WTC11 (cell line): Measurements from ENCODE around the gene INPP4B. TPM values are rescaled to one million over a fixed set of nuclear protein-coding genes. Genes with fewer than 3 reads are reported as not detected.
"Not testable (repeated sequence)": the region's sequence is repeated elsewhere in the genome, so short reads cannot be mapped to it uniquely, and the experiment has no call there.

Experiments used
- ATAC-seq: fragments of 200-7000 bp; cut with Tn5 transposase; 2 replicates; pipeline ENCODE4 v1.10.0; 2021; ENCODE audit warnings: mild to moderate bottlenecking, moderate library complexity
- CTCF ChIA-PET: fragments of 300-600 bp; sonication (Branson Sonifier 250); formaldehyde crosslinking; loops from one replicate; lab custom pipeline; 2021; ENCODE audit warnings: antibody characterized with exemption; lab: Charles Lee
- POLR2A ChIA-PET: fragments of 350-600 bp; sonication (Branson Sonifier 250); formaldehyde crosslinking; loops from one replicate; lab custom pipeline; 2021; ENCODE audit warnings: antibody characterized with exemption; lab: Charles Lee
- DNase-seq: peaks from one replicate; pipeline ENCODE4 v3.0.0; 2021; ENCODE audit warnings: low spot score
- H3K27ac Mint-ChIP-seq: 2 replicates; pipeline ENCODE4 v1.8.0; 2021; ENCODE audit warnings: mixed read lengths
- H3K27me3 Mint-ChIP-seq: 2 replicates; pipeline ENCODE4 v1.8.0; 2021; ENCODE audit warnings: low read depth, mild to moderate bottlenecking, moderate library complexity, mixed read lengths
- H3K36me3 Mint-ChIP-seq: 2 replicates; pipeline ENCODE4 v1.8.0; 2021; ENCODE audit warnings: mixed read lengths
- H3K4me1 Mint-ChIP-seq: 2 replicates; pipeline ENCODE4 v1.8.0; 2022; ENCODE audit warnings: mixed read lengths
- H3K4me3 Mint-ChIP-seq: 2 replicates; pipeline ENCODE4 v1.8.0; 2021; ENCODE audit warnings: mild to moderate bottlenecking, moderate library complexity, mixed read lengths
- H3K9me3 Mint-ChIP-seq: 2 replicates; pipeline ENCODE4 v1.8.0; 2021; ENCODE audit warnings: mixed read lengths
- ELF4 ChIP-seq: sonication (generic); formaldehyde crosslinking; IDR thresholded peaks from 2 replicates; pipeline ENCODE4 v1.8.1; 2022; ENCODE audit warnings: low read depth, mild to moderate bottlenecking, moderate library complexity, missing genetic modification reagents
- HMGA2 ChIP-seq: fragments of 250-450 bp; sonication (Bioruptor Pico); IDR thresholded peaks from 2 replicates; pipeline ENCODE4 v1.4.0; 2021; ENCODE audit warnings: mild to moderate bottlenecking, moderate library complexity
- IRF2 ChIP-seq: sonication (generic); formaldehyde crosslinking; IDR thresholded peaks from 2 replicates; pipeline ENCODE4 v1.8.0; 2022; ENCODE audit warnings: low read depth, missing genetic modification reagents, borderline replicate concordance
- NFE2L1 ChIP-seq: sonication (generic); formaldehyde crosslinking; IDR thresholded peaks from 2 replicates; pipeline ENCODE4 v1.8.1; 2023; ENCODE audit warnings: missing genetic modification reagents
- TEAD1 ChIP-seq: sonication (generic); formaldehyde crosslinking; IDR thresholded peaks from 2 replicates; pipeline ENCODE4 v1.8.0; 2022; ENCODE audit warnings: mild to moderate bottlenecking, missing genetic modification reagents
- TEAD4 ChIP-seq: sonication (generic); formaldehyde crosslinking; IDR thresholded peaks from 2 replicates; pipeline ENCODE4 v1.8.0; 2022; ENCODE audit warnings: mild to moderate bottlenecking, missing genetic modification reagents
- total RNA-seq: library from RNA; stranded (reverse); gene quantifications from 3 replicates; pipeline ENCODE4 v1.2.3, GENCODE V29; 2021
- TF ChIP-seq, protein P1 (sequence below): sonication (generic); formaldehyde crosslinking; conservative IDR thresholded peaks from 2 replicates; pipeline ENCODE4 v1.8.1; 2023; ENCODE audit warnings: mild to moderate bottlenecking, low read depth, missing genetic modification reagents, moderate library complexity
- TF ChIP-seq, protein P2 (sequence below): sonication (generic); formaldehyde crosslinking; IDR thresholded peaks from 2 replicates; pipeline ENCODE4 v1.8.1; 2023; ENCODE audit warnings: mild to moderate bottlenecking, missing genetic modification reagents, borderline replicate concordance
- TF ChIP-seq, protein P3 (sequence below): sonication (generic); formaldehyde crosslinking; IDR thresholded peaks from 2 replicates; pipeline ENCODE4 v1.8.1; 2023; ENCODE audit warnings: mild to moderate bottlenecking, missing genetic modification reagents
- TF ChIP-seq, protein P4 (sequence below): sonication (generic); formaldehyde crosslinking; IDR thresholded peaks from 2 replicates; pipeline ENCODE4 v1.8.0; 2023; ENCODE audit warnings: missing genetic modification reagents

INPP4B gene
- total RNA-seq, 1 experiment from 2014 or later: 0.92 TPM

DNA sequence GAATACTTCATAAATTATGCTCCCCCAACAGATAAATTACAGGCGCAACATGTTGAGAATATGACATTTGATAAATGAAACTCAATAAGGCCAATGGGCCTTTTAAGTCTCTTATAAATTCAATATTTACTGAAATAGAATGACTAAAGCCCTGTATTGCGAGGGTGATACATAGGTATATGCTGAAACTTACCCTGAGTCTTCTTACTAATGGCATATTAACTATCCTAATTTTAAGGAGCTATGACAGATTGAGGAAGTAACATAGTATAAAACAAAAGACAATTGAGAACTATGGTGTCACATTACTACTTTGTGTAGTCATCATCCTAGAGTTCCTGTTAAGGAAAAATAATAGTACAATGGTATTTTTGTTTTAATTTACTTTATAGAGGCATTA lies 769.1 kb downstream of the INPP4B start (continued):
- TF ChIP-seq, protein P1, sequence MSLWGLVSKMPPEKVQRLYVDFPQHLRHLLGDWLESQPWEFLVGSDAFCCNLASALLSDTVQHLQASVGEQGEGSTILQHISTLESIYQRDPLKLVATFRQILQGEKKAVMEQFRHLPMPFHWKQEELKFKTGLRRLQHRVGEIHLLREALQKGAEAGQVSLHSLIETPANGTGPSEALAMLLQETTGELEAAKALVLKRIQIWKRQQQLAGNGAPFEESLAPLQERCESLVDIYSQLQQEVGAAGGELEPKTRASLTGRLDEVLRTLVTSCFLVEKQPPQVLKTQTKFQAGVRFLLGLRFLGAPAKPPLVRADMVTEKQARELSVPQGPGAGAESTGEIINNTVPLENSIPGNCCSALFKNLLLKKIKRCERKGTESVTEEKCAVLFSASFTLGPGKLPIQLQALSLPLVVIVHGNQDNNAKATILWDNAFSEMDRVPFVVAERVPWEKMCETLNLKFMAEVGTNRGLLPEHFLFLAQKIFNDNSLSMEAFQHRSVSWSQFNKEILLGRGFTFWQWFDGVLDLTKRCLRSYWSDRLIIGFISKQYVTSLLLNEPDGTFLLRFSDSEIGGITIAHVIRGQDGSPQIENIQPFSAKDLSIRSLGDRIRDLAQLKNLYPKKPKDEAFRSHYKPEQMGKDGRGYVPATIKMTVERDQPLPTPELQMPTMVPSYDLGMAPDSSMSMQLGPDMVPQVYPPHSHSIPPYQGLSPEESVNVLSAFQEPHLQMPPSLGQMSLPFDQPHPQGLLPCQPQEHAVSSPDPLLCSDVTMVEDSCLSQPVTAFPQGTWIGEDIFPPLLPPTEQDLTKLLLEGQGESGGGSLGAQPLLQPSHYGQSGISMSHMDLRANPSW: no peak
- TF ChIP-seq NFE2L1 (CRISPR knock-in tag): no peak
- TF ChIP-seq, protein P2, sequence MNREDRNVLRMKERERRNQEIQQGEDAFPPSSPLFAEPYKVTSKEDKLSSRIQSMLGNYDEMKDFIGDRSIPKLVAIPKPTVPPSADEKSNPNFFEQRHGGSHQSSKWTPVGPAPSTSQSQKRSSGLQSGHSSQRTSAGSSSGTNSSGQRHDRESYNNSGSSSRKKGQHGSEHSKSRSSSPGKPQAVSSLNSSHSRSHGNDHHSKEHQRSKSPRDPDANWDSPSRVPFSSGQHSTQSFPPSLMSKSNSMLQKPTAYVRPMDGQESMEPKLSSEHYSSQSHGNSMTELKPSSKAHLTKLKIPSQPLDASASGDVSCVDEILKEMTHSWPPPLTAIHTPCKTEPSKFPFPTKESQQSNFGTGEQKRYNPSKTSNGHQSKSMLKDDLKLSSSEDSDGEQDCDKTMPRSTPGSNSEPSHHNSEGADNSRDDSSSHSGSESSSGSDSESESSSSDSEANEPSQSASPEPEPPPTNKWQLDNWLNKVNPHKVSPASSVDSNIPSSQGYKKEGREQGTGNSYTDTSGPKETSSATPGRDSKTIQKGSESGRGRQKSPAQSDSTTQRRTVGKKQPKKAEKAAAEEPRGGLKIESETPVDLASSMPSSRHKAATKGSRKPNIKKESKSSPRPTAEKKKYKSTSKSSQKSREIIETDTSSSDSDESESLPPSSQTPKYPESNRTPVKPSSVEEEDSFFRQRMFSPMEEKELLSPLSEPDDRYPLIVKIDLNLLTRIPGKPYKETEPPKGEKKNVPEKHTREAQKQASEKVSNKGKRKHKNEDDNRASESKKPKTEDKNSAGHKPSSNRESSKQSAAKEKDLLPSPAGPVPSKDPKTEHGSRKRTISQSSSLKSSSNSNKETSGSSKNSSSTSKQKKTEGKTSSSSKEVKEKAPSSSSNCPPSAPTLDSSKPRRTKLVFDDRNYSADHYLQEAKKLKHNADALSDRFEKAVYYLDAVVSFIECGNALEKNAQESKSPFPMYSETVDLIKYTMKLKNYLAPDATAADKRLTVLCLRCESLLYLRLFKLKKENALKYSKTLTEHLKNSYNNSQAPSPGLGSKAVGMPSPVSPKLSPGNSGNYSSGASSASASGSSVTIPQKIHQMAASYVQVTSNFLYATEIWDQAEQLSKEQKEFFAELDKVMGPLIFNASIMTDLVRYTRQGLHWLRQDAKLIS (CRISPR knock-in tag): no peak
- TF ChIP-seq IRF2 (CRISPR knock-in tag): no peak
- no peak for TF ChIP-seq TEAD4 (CRISPR knock-in tag)

DNA sequence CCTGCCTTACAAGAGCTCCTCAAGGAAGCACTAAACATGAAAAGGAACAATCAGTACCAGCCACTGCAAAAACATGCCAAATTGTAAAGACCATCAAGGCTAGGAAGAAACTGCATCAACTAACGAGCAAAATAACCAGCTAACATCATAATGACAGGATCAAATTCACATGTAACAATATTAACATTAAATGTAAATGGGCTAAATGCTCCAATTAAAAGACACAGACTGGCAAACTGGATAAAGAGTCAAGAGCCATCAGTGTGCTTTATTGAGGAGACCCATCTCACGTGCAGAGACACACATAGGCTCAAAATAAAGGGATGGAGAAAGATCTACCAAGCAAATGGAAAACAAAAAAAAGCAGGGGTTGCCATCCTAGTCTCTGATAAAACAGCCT lies 777.8 kb downstream of the INPP4B start:
- DNase-seq, H3K4me3 Mint-ChIP-seq, CTCF ChIA-PET, H3K27ac Mint-ChIP-seq, ATAC-seq, POLR2A ChIA-PET, H3K4me1 Mint-ChIP-seq: not testable (repeated sequence)
- Mint-ChIP-seq H3K27me3 (peaks cover 11% of the 10 kb centered on the region), H3K9me3 (peaks cover 60% of the 10 kb centered on the region), H3K36me3 (peaks cover 40% of the 10 kb centered on the region)

DNA sequence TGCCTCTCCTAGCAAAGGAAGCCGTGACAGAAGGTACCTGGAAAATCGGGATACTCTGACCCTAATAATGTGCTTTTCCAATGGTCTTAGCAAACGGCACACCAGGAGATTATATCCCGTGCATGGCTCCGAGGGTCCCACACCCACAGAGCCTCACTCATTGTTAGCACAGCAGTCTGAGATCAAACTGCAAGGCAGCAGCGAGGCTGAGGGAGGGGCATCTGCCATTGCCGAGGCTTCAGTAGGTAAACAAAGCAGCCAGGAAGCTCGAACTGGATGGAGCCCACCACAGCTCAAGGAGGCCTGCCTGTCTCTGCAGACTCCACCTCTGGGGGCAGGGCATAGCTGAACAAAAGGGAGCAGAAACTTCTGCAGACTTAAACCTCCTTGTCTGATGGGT lies 779.5 kb downstream of the INPP4B start:
- DNase-seq, POLR2A ChIA-PET, H3K27ac Mint-ChIP-seq, CTCF ChIA-PET, H3K4me3 Mint-ChIP-seq, ATAC-seq, H3K4me1 Mint-ChIP-seq: not testable (repeated sequence)
- Mint-ChIP-seq H3K36me3 (peaks cover 40% of the 10 kb centered on the region), H3K27me3 (peaks cover 11% of the 10 kb centered on the region), H3K9me3 (peaks cover 67% of the 10 kb centered on the region)

DNA sequence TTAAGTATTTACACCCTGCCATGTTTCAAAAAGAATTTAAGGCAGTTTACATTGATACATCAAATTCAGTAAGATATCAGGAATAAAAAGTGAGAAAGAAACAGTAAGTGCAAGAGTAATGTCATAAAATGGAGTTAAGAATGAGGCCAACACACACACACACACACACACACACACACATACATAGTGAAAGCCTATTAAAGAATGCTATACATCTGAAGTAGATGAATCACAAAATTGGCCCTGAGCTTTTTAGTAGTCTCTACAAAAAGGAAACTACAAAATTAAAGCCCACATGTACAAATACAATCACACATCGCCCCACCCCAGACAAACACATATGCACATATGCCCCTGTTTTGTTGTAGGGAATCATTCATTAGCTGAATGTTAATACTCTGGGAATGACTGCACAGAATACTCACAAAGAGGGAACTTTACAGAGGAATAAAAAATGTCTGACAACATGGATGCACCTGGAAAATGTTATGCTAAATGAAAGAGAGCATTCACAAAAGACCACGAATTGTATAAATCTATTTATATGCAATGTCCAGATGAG lies 780.9 kb downstream of the INPP4B start:
- POLR2A ChIA-PET: no interaction called here
- Mint-ChIP-seq H3K27me3 (peaks cover 11% of the 10 kb centered on the region), H3K27ac (no peak overlapping the region), H3K4me1 (no peaks in the 10 kb centered on the region), H3K9me3 (peaks cover 59% of the 10 kb centered on the region), H3K36me3 (peaks cover 40% of the 10 kb centered on the region), H3K4me3 (no peak overlapping the region)
- DNase-seq: no peak
- CTCF ChIA-PET: no interaction called here
- ATAC-seq: no peak
- TF ChIP-seq ELF4: no peak
- TF ChIP-seq HMGA2: no peak
- TF ChIP-seq, protein P3, sequence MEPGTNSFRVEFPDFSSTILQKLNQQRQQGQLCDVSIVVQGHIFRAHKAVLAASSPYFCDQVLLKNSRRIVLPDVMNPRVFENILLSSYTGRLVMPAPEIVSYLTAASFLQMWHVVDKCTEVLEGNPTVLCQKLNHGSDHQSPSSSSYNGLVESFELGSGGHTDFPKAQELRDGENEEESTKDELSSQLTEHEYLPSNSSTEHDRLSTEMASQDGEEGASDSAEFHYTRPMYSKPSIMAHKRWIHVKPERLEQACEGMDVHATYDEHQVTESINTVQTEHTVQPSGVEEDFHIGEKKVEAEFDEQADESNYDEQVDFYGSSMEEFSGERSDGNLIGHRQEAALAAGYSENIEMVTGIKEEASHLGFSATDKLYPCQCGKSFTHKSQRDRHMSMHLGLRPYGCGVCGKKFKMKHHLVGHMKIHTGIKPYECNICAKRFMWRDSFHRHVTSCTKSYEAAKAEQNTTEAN (CRISPR knock-in tag): no peak
- no peak for TF ChIP-seq IRF2 (CRISPR knock-in tag)
- TF ChIP-seq TEAD1: no peak
- TF ChIP-seq TEAD4 (CRISPR knock-in tag): no peak
- TF ChIP-seq, protein P4, sequence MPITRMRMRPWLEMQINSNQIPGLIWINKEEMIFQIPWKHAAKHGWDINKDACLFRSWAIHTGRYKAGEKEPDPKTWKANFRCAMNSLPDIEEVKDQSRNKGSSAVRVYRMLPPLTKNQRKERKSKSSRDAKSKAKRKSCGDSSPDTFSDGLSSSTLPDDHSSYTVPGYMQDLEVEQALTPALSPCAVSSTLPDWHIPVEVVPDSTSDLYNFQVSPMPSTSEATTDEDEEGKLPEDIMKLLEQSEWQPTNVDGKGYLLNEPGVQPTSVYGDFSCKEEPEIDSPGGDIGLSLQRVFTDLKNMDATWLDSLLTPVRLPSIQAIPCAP (CRISPR knock-in tag): no peak
